Measurements from ENCODE around the gene CNTNAP2.

DNA sequence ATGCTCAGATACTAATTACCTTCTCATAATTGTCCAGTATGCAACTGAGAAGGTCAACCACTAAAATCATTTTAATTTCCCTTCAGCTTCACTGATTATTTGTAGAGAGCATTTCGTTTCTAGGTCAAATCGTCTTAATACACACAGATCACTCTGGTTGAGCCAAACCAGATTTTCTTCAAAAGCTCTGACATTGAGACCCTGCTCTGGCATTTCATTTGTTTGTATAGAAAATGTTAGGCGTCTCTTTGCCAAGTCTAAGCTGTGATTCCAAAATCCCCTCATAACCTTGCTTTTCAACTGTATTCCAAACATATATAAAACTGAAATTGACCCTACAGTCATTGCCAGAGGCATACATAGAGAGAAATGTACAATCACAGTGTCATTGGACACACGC lies 520.0 kb downstream of the CNTNAP2 start:
- TF ChIP-seq, protein P1, sequence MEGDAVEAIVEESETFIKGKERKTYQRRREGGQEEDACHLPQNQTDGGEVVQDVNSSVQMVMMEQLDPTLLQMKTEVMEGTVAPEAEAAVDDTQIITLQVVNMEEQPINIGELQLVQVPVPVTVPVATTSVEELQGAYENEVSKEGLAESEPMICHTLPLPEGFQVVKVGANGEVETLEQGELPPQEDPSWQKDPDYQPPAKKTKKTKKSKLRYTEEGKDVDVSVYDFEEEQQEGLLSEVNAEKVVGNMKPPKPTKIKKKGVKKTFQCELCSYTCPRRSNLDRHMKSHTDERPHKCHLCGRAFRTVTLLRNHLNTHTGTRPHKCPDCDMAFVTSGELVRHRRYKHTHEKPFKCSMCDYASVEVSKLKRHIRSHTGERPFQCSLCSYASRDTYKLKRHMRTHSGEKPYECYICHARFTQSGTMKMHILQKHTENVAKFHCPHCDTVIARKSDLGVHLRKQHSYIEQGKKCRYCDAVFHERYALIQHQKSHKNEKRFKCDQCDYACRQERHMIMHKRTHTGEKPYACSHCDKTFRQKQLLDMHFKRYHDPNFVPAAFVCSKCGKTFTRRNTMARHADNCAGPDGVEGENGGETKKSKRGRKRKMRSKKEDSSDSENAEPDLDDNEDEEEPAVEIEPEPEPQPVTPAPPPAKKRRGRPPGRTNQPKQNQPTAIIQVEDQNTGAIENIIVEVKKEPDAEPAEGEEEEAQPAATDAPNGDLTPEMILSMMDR (conservative IDR thresholded peaks at IDR 0.05 in 1 of 2, IDR thresholded peaks at IDR 0.05 in 1 of 2; ENCODE audit: low read depth in 1 of 2, low read length in 2 of 2), result no peak
- no peak for TF ChIP-seq EZH2 (IDR thresholded peaks at IDR 0.05; ENCODE audit: low read length, missing control alignments)

Data from fibroblast of lung (primary cell).